Skeletal muscle tissue (tissue), 4 donors: Measurements from ENCODE around the gene ZNF799. TPM values are rescaled to one million over a fixed set of nuclear protein-coding genes. Genes with fewer than 3 reads are reported as not detected.
"Not testable (repeated sequence)": the region's sequence is repeated elsewhere in the genome, so short reads cannot be mapped to it uniquely, and the experiment has no call there.

ENCODE experiments used
- H3K27ac ChIP-seq: one replicate; pipeline ENCODE4 v1.7.0; 2013; ENCODE audit warnings: mild to moderate bottlenecking, low read depth, low read length, inconsistent platforms
- H3K27me3 ChIP-seq, 3 donors: one replicate each; pipeline ENCODE4 v1.7.0; 2013; ENCODE audit warnings: low read length in 3 of 3; ENCODE audit not compliant: control insufficient read depth in 3 of 3, insufficient read depth in 3 of 3
- H3K36me3 ChIP-seq, 3 donors: one replicate each; pipeline ENCODE4 v1.7.0; 2013; ENCODE audit warnings: low read length in 3 of 3; ENCODE audit not compliant: control insufficient read depth in 3 of 3, insufficient read depth in 3 of 3
- H3K4me1 ChIP-seq, 3 donors: one replicate each; pipeline ENCODE4 v1.7.0; 2013; ENCODE audit warnings: low read length in 3 of 3, mild to moderate bottlenecking in 3 of 3; ENCODE audit not compliant: control insufficient read depth in 3 of 3, insufficient read depth in 3 of 3
- H3K4me3 ChIP-seq, 3 donors: one replicate each; pipeline ENCODE4 v1.7.0; 2013; ENCODE audit warnings: low read length in 3 of 3
- H3K9ac ChIP-seq, 3 donors: one replicate each; pipeline ENCODE4 v1.7.0; 2013; ENCODE audit warnings: low read length in 3 of 3, mild to moderate bottlenecking in 3 of 3, moderate library complexity in 2 of 3, low read depth in 1 of 3
- H3K9me3 ChIP-seq, 3 donors: one replicate each; pipeline ENCODE4 v1.7.0; 2013; ENCODE audit warnings: low read length in 3 of 3; ENCODE audit not compliant: control insufficient read depth in 3 of 3
- total RNA-seq: library from RNA; depleted of rRNA; stranded (reverse); fragments of >200 nt; gene quantifications from one replicate; pipeline ENCODE4 v1.2.3, GENCODE V29; 2014
- donor health status: Osteomylitis.

ZNF799 gene
- total RNA-seq = 5.7 TPM

- no peaks in the 10 kb centered on the region for H3K27me3 ChIP-seq
- peak within 1 kb of the TSS; percentile 82 to 85 (median 85) for H3K9ac ChIP-seq
- H3K9me3 ChIP-seq = no peaks in the 10 kb centered on the region
- no peaks in the 10 kb centered on the region for H3K36me3 ChIP-seq
- peaks cover 3 to 6% (median 5%) of the 10 kb centered on the region in 3 donors for H3K4me1 ChIP-seq
- peak within 1 kb of the TSS; percentile 85 to 93 (median 87) for H3K4me3 ChIP-seq
- H3K27ac ChIP-seq = peak within 1 kb of the TSS; percentile 77
Measured at GRCh38 chr19:12400633-12401502, at the start of gene ZNF799. Gene ZNF799 (minus strand): TSS chr19:12401271. CDS start chr19:12401070, 201 bp downstream.

- Histone ChIP-seq H3K9me3 (peaks cover 2 to 10% (median 4%) of the 10 kb centered on the region in 3 donors), H3K4me3 (no peak overlapping the region), H3K36me3 (no peaks in the 10 kb centered on the region), H3K27me3 (no peaks in the 10 kb centered on the region), H3K4me1 (no peaks in the 10 kb centered on the region), H3K9ac (no peak overlapping the region), H3K27ac (no peak overlapping the region)
Measured at GRCh38 chr19:12450844-12451243, 49.8 kb upstream of the ZNF799 start.

GRCh38 chr19:12448808-12449207 lies 47.7 kb upstream of the ZNF799 start:
- H3K4me3 ChIP-seq = no peak overlapping the region
- H3K36me3 ChIP-seq = no peaks in the 10 kb centered on the region
- H3K27ac ChIP-seq = no peak overlapping the region
- H3K27me3 ChIP-seq = no peaks in the 10 kb centered on the region
- no peak overlapping the region for H3K9ac ChIP-seq
- H3K9me3 ChIP-seq = peaks cover 0 to 7% (median 6%) of the 10 kb centered on the region in 3 donors
- H3K4me1 ChIP-seq = no peaks in the 10 kb centered on the region

- peak within 1 kb of the TSS; percentile 54 for H3K27ac ChIP-seq
- H3K36me3 ChIP-seq = no peaks in the 10 kb centered on the region
- H3K9ac ChIP-seq = peak within 1 kb of the TSS; percentile 57 to 84 (median 78)
- H3K4me3 ChIP-seq = peak within 1 kb of the TSS; percentile 89 to 92 (median 92)
- H3K27me3 ChIP-seq = no peaks in the 10 kb centered on the region
- H3K4me1 ChIP-seq = peaks cover 2 to 8% (median 4%) of the 10 kb centered on the region in 3 donors
- peaks cover 0 to 2% (median 0%) of the 10 kb centered on the region in 3 donors for H3K9me3 ChIP-seq
Measured at GRCh38 chr19:12440541-12441316, 39.7 kb upstream of the ZNF799 start, which contains the start of gene ZNF443. Gene ZNF443 (minus strand): TSS chr19:12441021. CDS start chr19:12440914, 107 bp downstream.

GRCh38 chr19:12439686-12440540 lies 38.8 kb upstream of the ZNF799 start:
- peak overlapping the region in 2 of 3 donors; percentile 78 to 84 for H3K9ac ChIP-seq
- H3K4me1 ChIP-seq, H3K36me3 ChIP-seq, H3K9me3 ChIP-seq, H3K27me3 ChIP-seq: not testable (repeated sequence)
- peak overlapping the region; percentile 54 for H3K27ac ChIP-seq
- peak overlapping the region; percentile 67 to 92 (median 92) for H3K4me3 ChIP-seq

- not testable (repeated sequence) for H3K4me1 ChIP-seq, H3K9me3 ChIP-seq
Measured at GRCh38 chr19:12430726-12431299, 29.7 kb upstream of the ZNF799 start.

GRCh38 chr19:12425888-12426274 lies 24.8 kb upstream of the ZNF799 start:
- no peak overlapping the region for H3K4me3 ChIP-seq
- H3K27me3 ChIP-seq = no peaks in the 10 kb centered on the region
- H3K9ac ChIP-seq = no peak overlapping the region
- H3K4me1 ChIP-seq = no peaks in the 10 kb centered on the region
- peaks cover 5 to 6% (median 6%) of the 10 kb centered on the region in 3 donors for H3K36me3 ChIP-seq
- H3K9me3 ChIP-seq = no peaks in the 10 kb centered on the region
- no peak overlapping the region for H3K27ac ChIP-seq

More at GRCh38 chr19:12430726-12431299, 29.7 kb upstream of the ZNF799 start:
- not testable (repeated sequence) for H3K27me3 ChIP-seq, H3K9ac ChIP-seq, H3K4me3 ChIP-seq, H3K27ac ChIP-seq
- peaks cover 10 to 14% (median 11%) of the 10 kb centered on the region in 3 donors for H3K36me3 ChIP-seq

- Histone ChIP-seq H3K4me1 (no peaks in the 10 kb centered on the region), H3K9ac (no peak overlapping the region), H3K27me3 (no peaks in the 10 kb centered on the region), H3K36me3 (peaks cover under 1 to 3% (median 2%) of the 10 kb centered on the region in 3 donors), H3K27ac (no peak overlapping the region), H3K9me3 (no peaks in the 10 kb centered on the region), H3K4me3 (no peak overlapping the region)
Measured at GRCh38 chr19:12425236-12425887, 24.3 kb upstream of the ZNF799 start.

- not testable (repeated sequence) for H3K27me3 ChIP-seq, H3K4me1 ChIP-seq, H3K36me3 ChIP-seq, H3K27ac ChIP-seq, H3K9me3 ChIP-seq, H3K4me3 ChIP-seq, H3K9ac ChIP-seq
Measured at GRCh38 chr19:12417273-12417672, 16.2 kb upstream of the ZNF799 start.
